Astrocyte (in vitro differentiated cells and primary cell): ENCODE measurements around the gene PPM1L.

ENCODE experiments used
- CTCF ChIP-seq: IDR thresholded peaks from 2 replicates; pipeline ENCODE4 v1.5.1; 2011; ENCODE audit warnings: low read depth, mild to moderate bottlenecking, inconsistent platforms, low read length, moderate library complexity; ENCODE audit not compliant: insufficient read depth
- EZH2 ChIP-seq: IDR thresholded peaks from 2 replicates; pipeline ENCODE4 v1.6.1; 2012; ENCODE audit warnings: mild to moderate bottlenecking, low read length, inconsistent platforms; ENCODE audit not compliant: insufficient read depth

- TF ChIP-seq CTCF: no peak
- TF ChIP-seq EZH2: no peak
Measured at GRCh38 chr3:161008086-161008485, 252.1 kb downstream of the PPM1L start.
